NCI-H524 (cell line): Measurements from ENCODE around the gene SYP.
A peak's percentile ranks its signal among the peaks of the same experiment; 100 is the strongest.
"Not testable (repeated sequence)": the region's sequence is repeated elsewhere in the genome, so short reads cannot be mapped to it uniquely, and the experiment has no call there.

Experiments
- DNase-seq, 2 experiments: peaks; one replicate each; lab custom pipeline; 2025; lab: John Stamatoyannopoulos, UW

The SYP gene

DNA sequence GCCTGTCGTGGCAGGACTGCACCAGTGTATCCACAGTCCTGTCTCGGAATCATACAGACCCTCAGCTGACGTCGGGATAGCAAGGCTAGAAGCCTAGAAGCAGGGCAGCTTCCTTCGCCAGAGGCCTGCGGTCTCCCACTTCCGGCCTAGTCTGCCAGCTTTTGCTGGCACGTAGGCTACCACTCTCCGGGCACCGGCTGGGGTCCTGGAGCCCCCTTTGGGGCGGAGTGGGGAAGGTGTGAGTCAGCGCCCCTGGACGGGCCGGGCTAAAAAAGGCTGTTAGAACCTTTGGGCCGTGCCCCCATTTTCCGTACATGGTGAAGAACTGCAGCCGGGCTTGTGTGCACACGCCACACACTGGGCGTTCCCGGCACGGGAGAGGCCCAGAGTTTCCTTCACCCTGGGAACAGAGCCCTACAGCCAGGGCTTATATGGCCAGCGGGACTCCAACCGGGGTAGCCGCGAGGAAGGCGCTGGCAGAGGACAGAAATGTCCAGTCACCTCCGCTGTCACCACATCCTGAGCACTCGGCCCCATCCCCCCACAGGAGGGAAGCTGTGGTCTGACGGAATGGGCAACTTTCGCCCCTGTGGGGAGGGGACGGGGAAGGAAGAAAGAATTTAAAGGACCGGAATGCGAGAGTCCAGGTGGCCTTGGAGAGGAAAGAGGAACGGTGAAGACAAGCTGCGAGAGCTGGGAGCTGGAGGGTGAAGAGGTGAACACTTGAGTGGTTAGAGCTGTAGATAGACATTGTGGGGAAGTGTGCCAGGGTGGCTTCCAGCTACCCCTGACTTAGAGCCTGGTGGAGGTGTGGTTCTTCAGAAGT is 32.9 kb downstream of the SYP start:
- no peak for DNase-seq

DNA sequence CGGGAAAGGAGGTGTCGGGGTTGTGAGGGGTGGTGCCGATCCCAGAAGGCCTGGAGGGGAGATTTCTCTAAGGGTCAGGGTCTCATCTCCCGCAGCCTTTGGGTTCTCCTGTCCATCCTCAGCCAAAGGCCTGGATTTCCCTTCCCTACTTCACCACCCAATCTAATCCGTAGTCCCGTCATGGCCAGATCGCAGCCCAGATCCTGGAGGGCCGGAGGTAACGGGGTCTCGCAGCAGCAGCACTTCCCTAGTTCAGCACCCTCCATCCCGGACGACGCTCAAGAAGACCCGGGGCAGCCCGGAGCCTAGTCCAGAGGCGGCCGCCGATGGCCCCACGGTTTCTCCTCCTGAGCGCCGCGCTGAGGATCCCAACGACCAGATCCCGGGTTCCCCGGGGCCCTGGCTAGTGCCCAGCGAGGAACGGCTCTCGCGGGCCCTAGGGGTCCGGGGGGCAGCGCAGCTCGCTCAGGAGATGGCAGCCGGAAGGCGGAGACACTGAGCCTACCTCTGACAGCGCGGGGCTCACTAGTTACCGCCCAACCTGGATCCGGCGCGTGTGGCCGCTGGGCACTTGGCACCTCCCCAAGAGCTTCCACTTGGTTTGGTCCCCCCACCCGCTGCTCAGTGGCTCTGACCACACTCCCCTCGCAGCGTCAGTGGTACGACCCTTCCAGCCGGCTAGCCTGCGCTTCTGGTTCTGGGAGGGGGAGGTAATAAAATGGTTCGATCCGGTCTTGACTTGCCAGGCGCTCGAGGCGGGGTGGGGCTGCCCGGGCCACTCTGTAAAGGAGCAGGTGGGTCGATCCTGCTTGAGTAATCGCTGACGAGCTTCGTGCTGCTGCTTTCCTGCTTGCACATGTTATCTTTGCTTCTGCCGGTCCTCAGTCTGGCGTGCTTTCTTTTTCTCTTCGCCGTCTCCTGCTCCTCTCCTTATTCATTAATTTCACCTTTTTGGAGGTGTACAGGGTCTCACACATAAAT is 33.8 kb downstream of the SYP start:
- peak; percentile 82 to 89 for DNase-seq

GRCh38 chrX:49164589-49165360 is 35.2 kb downstream of the SYP start:
- DNase-seq, result no peak

- peak; percentile 63 to 78 for DNase-seq
These were observed 36.2 kb downstream of the SYP start for GRCh38 chrX:49163555-49164419.

DNA sequence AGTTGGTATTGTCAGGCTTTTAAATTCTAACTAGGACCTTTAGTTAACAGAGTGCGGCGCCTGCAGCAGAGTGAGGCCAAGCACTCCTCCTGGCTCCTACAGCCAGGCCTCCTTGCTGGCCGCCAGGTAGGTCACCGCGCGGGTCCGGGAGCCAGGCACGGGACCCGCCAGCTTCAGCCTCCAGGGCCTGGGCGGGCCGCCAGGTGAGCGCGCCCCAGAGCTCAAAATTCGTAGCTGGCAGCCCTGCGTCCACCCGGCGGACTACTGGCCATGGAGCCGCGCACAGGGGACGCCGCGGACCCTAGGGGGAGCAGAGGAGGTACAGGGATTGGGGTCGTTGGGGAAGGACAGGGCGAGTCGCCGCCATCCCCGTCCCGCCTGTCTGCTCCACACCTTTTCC is 37.4 kb downstream of the SYP start, which contains the start of gene MAGIX:
Gene MAGIX (plus strand): TSS at position 139 of the 400 bp plus-strand sequence. CDS start 132 bp downstream, at position 271.
- DNase-seq, result no peak

- DNase-seq, result no peak
These were observed 38.4 kb downstream of the SYP start for GRCh38 chrX:49161632-49162031.

DNA sequence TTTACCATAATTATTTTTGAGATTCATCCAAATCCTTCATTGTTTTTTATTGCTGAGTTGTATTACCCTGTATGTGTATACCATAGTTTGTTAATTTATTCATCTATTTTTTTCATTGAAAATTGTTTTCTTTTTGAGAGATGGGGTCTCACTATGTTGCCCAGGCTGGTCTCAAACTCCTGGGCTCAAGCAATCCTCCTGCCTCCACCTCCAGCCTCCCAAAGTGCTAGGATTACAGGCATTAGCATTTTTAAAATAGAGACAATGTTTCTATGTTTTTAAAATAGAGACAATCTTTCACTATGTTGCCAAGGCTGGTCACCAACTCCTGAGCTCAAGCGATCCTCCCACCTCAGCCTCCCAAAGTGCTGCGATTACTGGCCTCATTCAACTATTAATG is 39.1 kb downstream of the SYP start:
- DNase-seq, result no peak

DNA sequence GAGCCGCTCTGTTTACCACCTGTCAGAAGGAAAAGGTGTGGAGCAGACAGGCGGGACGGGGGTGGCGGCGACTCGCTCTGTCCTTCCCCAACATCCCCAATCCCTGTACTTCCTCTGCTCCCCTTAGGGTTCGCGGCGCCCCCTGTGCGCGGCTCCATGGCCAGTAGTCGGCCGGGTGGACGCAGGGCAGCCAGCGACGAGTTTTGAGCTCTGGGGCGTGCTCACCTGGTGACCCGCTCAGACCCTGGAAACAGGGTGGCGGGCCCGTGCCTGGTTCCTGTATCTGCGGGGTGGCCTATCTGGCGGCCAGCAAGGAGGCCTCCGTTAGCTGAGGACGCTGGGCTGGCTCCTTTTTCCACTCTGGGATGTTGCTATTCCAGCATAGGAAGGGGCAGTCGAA is 42.8 kb downstream of the SYP start:
- DNase-seq, result no peak

- peak; percentile 75 to 85 for DNase-seq
These were observed 43.8 kb downstream of the SYP start for GRCh38 chrX:49155900-49156837.

DNA sequence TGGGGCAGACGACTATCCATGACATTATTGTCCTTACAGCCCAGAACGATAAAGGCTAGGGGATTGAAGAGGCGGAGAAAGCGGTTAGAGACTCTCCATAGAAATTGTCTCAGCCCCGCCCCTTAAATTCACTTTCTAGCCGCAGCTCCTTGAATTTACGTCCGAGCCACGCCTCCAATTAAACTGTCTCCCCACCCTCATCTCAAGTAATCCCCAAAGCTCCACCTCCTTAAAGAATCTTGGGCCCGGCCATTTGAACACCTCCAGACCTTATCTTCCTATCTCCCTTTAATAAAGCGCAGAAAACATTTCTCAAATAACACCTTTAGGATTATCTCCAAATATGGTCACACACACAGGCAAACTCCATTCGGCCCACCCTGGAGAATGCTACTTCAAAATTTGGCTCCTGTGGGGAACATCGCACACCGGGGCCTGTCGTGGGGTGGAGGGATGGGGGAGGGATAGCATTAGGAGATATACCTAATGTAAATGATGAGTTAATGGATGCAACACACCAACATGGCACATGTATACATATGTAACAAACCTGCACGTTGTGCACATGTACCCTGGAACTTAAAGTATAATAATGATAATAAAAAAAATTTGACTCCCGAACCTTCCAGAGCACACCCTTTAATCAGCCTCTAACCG is 44.6 kb downstream of the SYP start:
- DNase-seq, result peak in 1 of 2 experiments; percentile 21

DNA sequence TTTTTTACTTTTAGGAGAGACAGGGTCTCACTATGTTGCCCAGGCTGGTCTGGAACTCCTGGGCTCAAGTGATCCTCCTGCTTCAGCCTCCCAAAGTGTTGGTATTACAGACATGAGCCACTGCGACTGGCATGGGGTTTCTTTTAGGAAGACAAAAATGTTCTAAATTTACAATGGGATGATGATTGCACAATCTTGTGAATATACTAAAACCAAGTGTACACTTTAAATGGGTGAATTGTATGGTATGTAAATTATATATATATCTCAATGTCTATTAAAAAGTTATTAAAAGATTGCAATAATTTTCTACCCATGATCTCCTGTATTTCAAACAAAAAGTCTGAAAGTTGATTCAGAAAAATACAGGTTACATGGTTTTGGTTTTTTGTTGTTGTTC is 46.5 kb downstream of the SYP start:
- no peak for DNase-seq

DNA sequence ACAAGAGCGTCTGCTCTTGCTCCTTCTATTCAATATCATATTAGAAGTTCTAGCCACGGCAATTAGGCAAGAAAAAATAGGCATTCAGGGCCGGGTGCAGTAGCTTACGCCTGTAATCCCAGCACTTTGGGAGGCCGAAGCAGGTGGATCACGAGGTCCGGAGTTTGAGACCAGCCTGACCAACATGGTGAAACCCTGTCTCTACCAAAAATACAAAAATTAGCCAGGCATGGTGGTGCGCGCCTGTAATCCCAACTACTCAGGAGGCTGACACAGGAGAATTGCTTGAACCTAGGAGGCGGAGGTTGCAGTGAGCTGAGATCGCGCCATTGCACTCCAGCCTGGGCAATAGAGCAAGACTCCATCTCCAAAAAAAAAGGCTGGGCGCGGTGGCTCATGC is 50.7 kb downstream of the SYP start:
- not testable (repeated sequence) for DNase-seq

- DNase-seq, result not testable (repeated sequence)
These were observed 51.4 kb downstream of the SYP start for GRCh38 chrX:49148390-49149100.

GRCh38 chrX:49147936-49148335 is 52.1 kb downstream of the SYP start:
- DNase-seq, result no peak

DNA sequence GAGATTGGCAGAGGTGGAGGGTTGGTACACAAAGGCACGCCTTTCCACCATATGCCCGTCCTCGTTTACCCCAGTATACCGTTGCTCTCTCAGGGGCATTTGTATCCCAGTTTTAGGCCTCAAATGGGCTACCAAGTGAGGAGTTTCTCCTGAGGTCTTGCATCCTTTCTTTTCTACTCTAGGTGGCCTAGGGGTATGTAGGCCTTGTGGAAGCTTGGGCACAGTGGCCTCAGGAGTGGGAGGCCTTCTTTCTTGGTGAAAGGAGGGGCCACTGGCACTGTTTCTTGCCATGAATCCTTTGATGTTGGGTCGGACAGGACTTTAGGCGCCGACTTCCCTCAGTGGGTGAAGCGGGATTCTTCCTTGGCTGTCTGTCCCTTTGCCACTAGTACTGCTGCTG is 52.7 kb downstream of the SYP start:
- DNase-seq, result no peak

DNA sequence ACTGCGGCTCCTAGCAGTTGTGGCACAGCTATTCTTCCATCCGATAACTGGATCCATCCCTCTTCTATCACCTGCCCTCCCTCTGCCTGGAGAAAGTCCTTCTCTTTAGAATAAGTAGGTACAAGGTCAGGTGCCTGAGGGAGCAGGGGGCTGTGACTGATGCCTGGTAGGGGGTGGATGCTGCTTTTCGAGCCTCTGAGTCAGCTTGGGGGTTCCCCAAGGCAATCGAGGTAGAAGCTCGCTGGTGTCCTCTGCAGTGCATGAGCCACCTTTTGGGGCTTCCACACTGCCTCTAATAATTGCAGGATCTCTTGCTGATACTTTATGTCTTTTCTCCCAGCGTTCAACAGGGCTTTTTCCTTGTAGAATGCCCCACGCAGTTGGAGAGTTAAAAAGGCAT is 56.8 kb downstream of the SYP start:
- DNase-seq, result not testable (repeated sequence)

DNA sequence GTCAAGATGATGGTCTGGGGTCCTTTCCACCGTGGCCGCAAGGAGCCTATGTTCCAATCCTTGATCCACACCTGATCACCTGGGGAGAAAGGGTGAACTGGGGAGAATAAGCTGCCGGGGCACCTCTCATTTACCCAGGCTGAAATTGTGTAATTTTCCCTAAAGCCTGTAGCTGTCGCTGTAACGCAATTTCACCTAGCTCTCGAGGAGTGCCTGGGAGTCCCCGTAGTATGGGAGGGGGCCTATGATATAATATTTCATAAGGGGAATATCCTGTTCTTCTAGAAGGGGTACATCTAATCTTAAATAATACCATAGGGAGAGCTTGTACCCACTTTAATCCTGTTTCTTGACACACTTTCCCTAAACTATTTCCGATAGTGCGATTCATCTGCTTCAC is 57.7 kb downstream of the SYP start:
- peak in 1 of 2 experiments; percentile 29 for DNase-seq

DNA sequence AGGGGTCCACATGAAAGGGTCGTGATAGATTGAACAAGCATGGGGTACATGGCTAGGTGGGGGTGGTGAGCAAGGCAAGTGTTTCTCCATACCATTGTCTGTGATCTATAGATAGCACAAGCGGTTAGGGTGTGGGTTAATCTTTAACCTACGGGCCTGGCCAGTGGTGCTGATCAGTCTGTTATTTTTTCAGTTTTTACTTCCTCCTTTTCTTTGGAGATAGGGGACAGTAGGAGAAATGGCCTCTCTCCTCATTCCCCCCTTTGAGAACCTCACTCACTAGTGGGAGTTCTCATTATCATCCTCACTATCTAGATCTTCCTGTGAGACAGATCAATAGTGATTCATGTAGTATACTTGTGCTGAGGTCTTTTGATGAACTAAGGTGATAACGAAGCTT is 60.3 kb downstream of the SYP start:
- DNase-seq, result no peak
